ENCODE measurements around the gene GHSR. TPM values are rescaled to one million over a fixed set of nuclear protein-coding genes. Genes with fewer than 3 reads are reported as not detected.

The GHSR gene
- total RNA-seq, 6 donors from 2014 or later = not detected

DNA sequence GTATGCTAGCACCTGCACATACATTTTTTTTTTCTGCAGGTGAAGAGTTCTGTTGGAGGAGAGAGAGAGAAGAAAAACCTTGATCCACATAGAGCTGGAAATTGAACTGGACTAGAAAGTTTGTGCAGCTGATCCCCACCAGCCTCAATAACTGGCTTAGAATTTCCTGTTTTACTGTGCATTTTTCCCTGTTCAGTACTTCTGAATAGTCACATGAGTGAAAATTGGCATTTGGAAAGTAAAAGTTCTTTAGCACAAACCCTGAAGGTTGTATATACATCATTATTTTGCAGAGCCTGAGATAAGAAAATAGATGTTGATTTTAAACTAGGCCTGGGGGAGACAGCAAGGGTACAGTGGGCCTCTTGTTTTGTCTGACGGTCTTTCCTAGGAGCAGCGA lies 42.3 kb downstream of the GHSR start:
- TF ChIP-seq, protein P1, sequence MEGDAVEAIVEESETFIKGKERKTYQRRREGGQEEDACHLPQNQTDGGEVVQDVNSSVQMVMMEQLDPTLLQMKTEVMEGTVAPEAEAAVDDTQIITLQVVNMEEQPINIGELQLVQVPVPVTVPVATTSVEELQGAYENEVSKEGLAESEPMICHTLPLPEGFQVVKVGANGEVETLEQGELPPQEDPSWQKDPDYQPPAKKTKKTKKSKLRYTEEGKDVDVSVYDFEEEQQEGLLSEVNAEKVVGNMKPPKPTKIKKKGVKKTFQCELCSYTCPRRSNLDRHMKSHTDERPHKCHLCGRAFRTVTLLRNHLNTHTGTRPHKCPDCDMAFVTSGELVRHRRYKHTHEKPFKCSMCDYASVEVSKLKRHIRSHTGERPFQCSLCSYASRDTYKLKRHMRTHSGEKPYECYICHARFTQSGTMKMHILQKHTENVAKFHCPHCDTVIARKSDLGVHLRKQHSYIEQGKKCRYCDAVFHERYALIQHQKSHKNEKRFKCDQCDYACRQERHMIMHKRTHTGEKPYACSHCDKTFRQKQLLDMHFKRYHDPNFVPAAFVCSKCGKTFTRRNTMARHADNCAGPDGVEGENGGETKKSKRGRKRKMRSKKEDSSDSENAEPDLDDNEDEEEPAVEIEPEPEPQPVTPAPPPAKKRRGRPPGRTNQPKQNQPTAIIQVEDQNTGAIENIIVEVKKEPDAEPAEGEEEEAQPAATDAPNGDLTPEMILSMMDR (IDR thresholded peaks at IDR 0.05) = no peak
- TF ChIP-seq EP300 (IDR thresholded peaks at IDR 0.05) = no peak
- TF ChIP-seq POLR2AphosphoS5 (IDR thresholded peaks at IDR 0.05) = no peak
- TF ChIP-seq POLR2A (IDR thresholded peaks at IDR 0.05) = no peak
- H3K4me1 ChIP-seq = no peaks in the 10 kb centered on the region
- H3K4me3 ChIP-seq = no peak overlapping the region
- ATAC-seq (ENCODE audit: low FRiP score in 2 of 2) = no peak
- WGBS, 2 donors = 93 to 95% methylated on average over 2 of the region's 2 CpGs
- H3K9me3 ChIP-seq = no peaks in the 10 kb centered on the region
- H3K27ac ChIP-seq = no peak overlapping the region
- H3K36me3 ChIP-seq = peaks cover 0 to 11% (median 0%) of the 10 kb centered on the region in 4 donors
- H3K27me3 ChIP-seq = no peaks in the 10 kb centered on the region
- no peak for DNase-seq

DNA sequence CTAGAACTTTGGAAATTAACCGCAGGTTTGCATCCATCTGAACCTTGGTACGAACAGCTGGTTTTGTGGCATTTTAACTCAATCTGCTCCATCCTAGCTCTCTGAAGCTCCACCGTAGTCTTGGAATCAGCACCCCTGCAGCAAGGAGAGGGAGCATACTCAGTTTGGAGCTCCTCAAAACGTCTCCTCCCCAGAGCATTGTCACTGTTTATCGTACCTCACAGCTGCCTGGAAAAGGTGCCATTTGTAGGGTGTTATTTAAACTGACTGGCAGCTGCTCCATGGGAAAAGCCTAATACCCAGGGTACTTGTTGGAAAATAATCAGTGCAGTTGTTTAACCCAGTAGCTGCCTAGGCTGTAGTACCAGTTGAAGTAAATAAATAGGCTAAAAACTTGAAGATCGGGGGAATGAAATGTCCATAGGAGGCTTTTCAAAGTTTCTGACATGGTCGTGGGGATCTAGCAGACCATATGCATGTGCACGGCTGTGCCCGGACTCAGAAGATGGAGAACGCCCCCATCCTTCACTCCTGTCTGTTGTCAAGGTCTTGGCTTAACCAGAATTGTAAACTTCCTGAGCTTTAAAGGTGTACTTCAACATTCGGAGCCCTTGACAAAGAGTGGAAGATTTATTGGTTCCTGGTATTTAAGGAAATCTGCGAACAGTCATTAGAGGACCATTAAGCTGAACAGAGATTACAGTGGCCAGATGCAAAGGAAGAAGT lies 43.9 kb downstream of the GHSR start:
- Histone ChIP-seq H3K27me3 (no peaks in the 10 kb centered on the region), H3K36me3 (peaks cover 0 to 24% (median 0%) of the 10 kb centered on the region in 4 donors), H3K27ac (no peak overlapping the region), H3K9me3 (no peaks in the 10 kb centered on the region), H3K4me3 (no peak overlapping the region), H3K4me1 (no peaks in the 10 kb centered on the region)
- ATAC-seq (ENCODE audit: low FRiP score in 2 of 2) = no peak
- DNase-seq = no peak
- 64 to 76% methylated on average over 11 to 12 of the region's 12 CpGs for WGBS, 2 donors
- TF ChIP-seq, protein P1 (IDR thresholded peaks at IDR 0.05) = no peak
- TF ChIP-seq EP300 (IDR thresholded peaks at IDR 0.05) = no peak
- no peak for TF ChIP-seq POLR2A (IDR thresholded peaks at IDR 0.05)
- TF ChIP-seq POLR2AphosphoS5 (IDR thresholded peaks at IDR 0.05) = no peak

DNA sequence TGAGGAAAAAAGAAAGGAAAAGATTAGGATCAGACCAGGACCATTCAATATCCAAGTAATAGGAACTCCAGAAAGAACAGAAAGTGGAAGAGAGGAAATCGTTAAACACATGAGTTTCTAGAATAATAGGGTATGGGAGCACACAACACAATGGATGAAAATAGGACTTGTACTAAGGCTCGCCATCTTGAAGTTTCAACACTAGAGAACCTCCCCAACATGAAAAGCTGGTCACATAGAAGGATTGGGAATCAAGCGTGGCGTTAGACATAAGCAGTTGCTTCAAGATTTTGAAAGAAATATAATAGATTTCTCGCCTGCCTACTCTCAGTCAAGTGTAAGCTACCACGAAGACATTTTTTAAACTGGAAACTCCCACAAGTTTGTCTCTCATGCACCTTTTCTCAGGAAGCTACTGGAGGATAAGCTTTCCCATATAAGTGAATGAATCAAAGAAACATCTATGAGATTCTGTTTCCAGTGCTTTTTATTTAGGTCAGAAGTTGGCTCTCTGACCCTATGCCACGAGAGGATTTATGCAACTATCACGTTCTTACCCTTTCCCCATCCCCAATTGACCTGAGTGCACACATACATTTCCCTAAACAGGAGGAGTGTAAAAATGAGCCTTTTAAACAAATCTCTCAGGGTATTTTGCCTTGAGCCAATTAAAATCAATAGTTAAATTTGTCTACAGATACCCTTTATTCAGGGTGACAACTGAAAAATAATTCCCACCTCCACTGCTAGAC lies 45.2 kb downstream of the GHSR start:
- no peak overlapping the region for H3K4me3 ChIP-seq
- ATAC-seq (ENCODE audit: low FRiP score in 2 of 2) = no peak
- 93 to 96% methylated on average over 8 of the region's 8 CpGs for WGBS, 2 donors
- no peaks in the 10 kb centered on the region for H3K9me3 ChIP-seq
- TF ChIP-seq POLR2A (IDR thresholded peaks at IDR 0.05) (no peak), POLR2AphosphoS5 (IDR thresholded peaks at IDR 0.05) (no peak), EP300 (IDR thresholded peaks at IDR 0.05) (no peak)
- TF ChIP-seq, protein P1 (IDR thresholded peaks at IDR 0.05) = no peak
- H3K36me3 ChIP-seq = peaks cover 0 to 32% (median 0%) of the 10 kb centered on the region in 4 donors
- no peaks in the 10 kb centered on the region for H3K27me3 ChIP-seq
- H3K4me1 ChIP-seq = no peaks in the 10 kb centered on the region
- DNase-seq = no peak
- H3K27ac ChIP-seq = no peak overlapping the region

DNA sequence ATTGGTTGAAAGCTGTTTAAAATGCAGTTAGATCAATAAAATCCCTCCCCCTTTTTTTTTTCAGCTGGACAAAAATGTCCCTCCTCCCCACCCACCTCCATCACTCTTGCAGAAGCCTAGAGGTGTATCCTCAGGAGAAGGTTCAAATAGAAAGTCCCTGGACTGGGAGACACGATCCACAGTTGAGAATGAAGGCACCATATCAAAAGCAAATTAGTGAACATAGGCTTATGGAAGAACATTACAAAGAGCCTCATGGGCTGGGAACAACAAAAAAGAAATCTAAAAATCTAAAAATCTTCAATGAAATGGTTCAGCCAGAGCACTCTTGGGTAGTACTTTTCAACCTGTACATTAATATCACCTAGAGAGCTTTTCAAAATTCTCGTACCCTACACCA lies 46.2 kb downstream of the GHSR start:
- Histone ChIP-seq H3K27me3 (no peaks in the 10 kb centered on the region), H3K4me1 (no peaks in the 10 kb centered on the region), H3K36me3 (peaks cover 0 to 42% (median 4%) of the 10 kb centered on the region in 4 donors), H3K9me3 (no peaks in the 10 kb centered on the region), H3K27ac (no peak overlapping the region), H3K4me3 (no peak overlapping the region)
- TF ChIP-seq, protein P1 (IDR thresholded peaks at IDR 0.05) = no peak
- TF ChIP-seq POLR2A (IDR thresholded peaks at IDR 0.05) (no peak), EP300 (IDR thresholded peaks at IDR 0.05) (no peak), POLR2AphosphoS5 (IDR thresholded peaks at IDR 0.05) (no peak)
- DNase-seq (no peak), ATAC-seq (ENCODE audit: low FRiP score in 2 of 2) (no peak)
- 77 to 96% methylated on average over 2 of the region's 2 CpGs for WGBS, 2 donors

Data from upper lobe of left lung (tissue), 6 donors.